CD14-positive monocyte (primary cell): ENCODE results near the gene E2F2. TPM values are rescaled to one million over a fixed set of nuclear protein-coding genes. Genes with fewer than 3 reads are reported as not detected.

Experiments used
- DNase-seq, 3 donors: peaks; one replicate each; pipeline ENCODE4 v3.0.0-alpha.2; 2011 to 2022
- H2AFZ ChIP-seq: 2 replicates; pipeline ENCODE4 v1.6.0; 2012; ENCODE audit warnings: mild to moderate bottlenecking, low read depth, low read length, inconsistent platforms; ENCODE audit not compliant: insufficient read depth, poor library complexity, severe bottlenecking
- H3K27ac ChIP-seq, 2 donors: 1 replicate in 1 of 2; 2 replicates in 1 of 2; pipeline ENCODE4 v1.5.1; 2012 to 2013; ENCODE audit warnings: low read length in 2 of 2, control low read depth in 1 of 2, inconsistent platforms in 1 of 2, low read depth in 1 of 2, mild to moderate bottlenecking in 1 of 2
- H3K27me3 ChIP-seq, 2 donors: one replicate each; pipeline versions ENCODE4 v1.6.0 to v1.6.1; 2011 to 2013; ENCODE audit warnings: low read length in 2 of 2; ENCODE audit not compliant: control insufficient read depth in 2 of 2, insufficient read depth in 2 of 2
- H3K36me3 ChIP-seq, 2 donors: replicated peaks in 1 of 2; 1 replicate in 1 of 2; 2 replicates in 1 of 2; pipeline versions ENCODE4 v1.5.1 to v1.6.1; 2012 to 2013; ENCODE audit warnings: low read length in 2 of 2, control low read depth in 1 of 2, inconsistent platforms in 1 of 2, mild to moderate bottlenecking in 1 of 2; ENCODE audit not compliant: insufficient read depth in 2 of 2, control insufficient read depth in 1 of 2
- H3K4me1 ChIP-seq, 2 donors: 1 replicate in 1 of 2; 2 replicates in 1 of 2; pipeline versions ENCODE4 v1.5.1 to v1.6.1; 2012 to 2013; ENCODE audit warnings: low read length in 2 of 2, control low read depth in 1 of 2, inconsistent platforms in 1 of 2, mild to moderate bottlenecking in 1 of 2, moderate library complexity in 1 of 2; ENCODE audit not compliant: insufficient read depth in 2 of 2, control insufficient read depth in 1 of 2
- H3K4me2 ChIP-seq: replicated peaks from 2 replicates; pipeline ENCODE3; 2012; ENCODE audit warnings: low read length, moderate library complexity, mild to moderate bottlenecking; ENCODE audit not compliant: poor library complexity, severe bottlenecking; ENCODE audit errors: extremely low read depth
- H3K4me3 ChIP-seq, 3 experiments: fragments of 200-600 bp in 1 of 3; sonication (generic) in 1 of 3; replicated peaks in 1 of 3; 1 replicate in 2 of 3; 2 replicates in 1 of 3; pipeline ENCODE4 v1.5.1; 2011 to 2013; ENCODE audit warnings: low read length in 3 of 3, mild to moderate bottlenecking in 3 of 3, control low read depth in 2 of 3, low read depth in 2 of 3, inconsistent platforms in 1 of 3, moderate library complexity in 1 of 3
- H3K79me2 ChIP-seq: 2 replicates; pipeline ENCODE4 v1.6.0; 2012; ENCODE audit warnings: mild to moderate bottlenecking, control low read depth, inconsistent platforms, low read length, moderate library complexity; ENCODE audit not compliant: insufficient read depth
- H3K9ac ChIP-seq: 2 replicates; pipeline ENCODE4 v1.6.0; 2017; ENCODE audit warnings: low read length, mild to moderate bottlenecking; ENCODE audit not compliant: insufficient read depth, poor library complexity, severe bottlenecking
- H3K9me3 ChIP-seq, 2 donors: replicated peaks in 1 of 2; 1 replicate in 1 of 2; 2 replicates in 1 of 2; pipeline versions ENCODE4 v1.5.1 to v1.6.1; 2012 to 2013; ENCODE audit warnings: low read length in 2 of 2, control low read depth in 1 of 2; ENCODE audit not compliant: control insufficient read depth in 1 of 2, insufficient read depth in 1 of 2
- H4K20me1 ChIP-seq: 2 replicates; pipeline ENCODE4 v1.6.0; 2012; ENCODE audit warnings: mild to moderate bottlenecking, low read length, control low read depth, moderate library complexity; ENCODE audit not compliant: insufficient read depth
- H3K27ac Mint-ChIP-seq, 7 donors: one replicate each; pipeline ENCODE4 v1.8.0; 2020; ENCODE audit warnings: mild to moderate bottlenecking in 7 of 7, mixed read lengths in 7 of 7, moderate library complexity in 6 of 7, inconsistent platforms in 2 of 7
- H3K27me3 Mint-ChIP-seq, 3 donors: one replicate each; pipeline ENCODE4 v1.8.0; 2021 to 2022; ENCODE audit warnings: low read depth in 3 of 3, mild to moderate bottlenecking in 3 of 3, mixed read lengths in 3 of 3, moderate library complexity in 3 of 3, inconsistent platforms in 1 of 3
- H3K36me3 Mint-ChIP-seq, 2 donors: one replicate each; pipeline ENCODE4 v1.8.0; 2020; ENCODE audit warnings: mixed read lengths in 2 of 2, inconsistent platforms in 1 of 2, mild to moderate bottlenecking in 1 of 2
- H3K4me1 Mint-ChIP-seq: one replicate; pipeline ENCODE4 v1.8.0; 2020; ENCODE audit warnings: mild to moderate bottlenecking, mixed read lengths
- H3K4me3 Mint-ChIP-seq, 2 donors: one replicate each; pipeline ENCODE4 v1.8.0; 2020; ENCODE audit warnings: mild to moderate bottlenecking in 2 of 2, mixed read lengths in 2 of 2, moderate library complexity in 1 of 2
- H3K9me3 Mint-ChIP-seq, 7 donors: one replicate each; pipeline ENCODE4 v1.8.0; 2020 to 2022; ENCODE audit warnings: mixed read lengths in 7 of 7, mild to moderate bottlenecking in 6 of 7, moderate library complexity in 6 of 7, inconsistent platforms in 2 of 7
- CTCF ChIP-seq: fragments of 200-600 bp; IDR thresholded peaks from one replicate; pipeline ENCODE4 v1.8.0; 2022; ENCODE audit warnings: antibody characterized with exemption, mild to moderate bottlenecking
- WGBS: methylation state at CpG from one replicate; pipeline ENCODE4 v1.1.5; 2013; ENCODE audit warnings: missing lambda C conversion rate; ENCODE audit not compliant: insufficient coverage; 5-methylcytosine and 5-hydroxymethylcytosine counted together
- intact Hi-C, 2 donors: fragments of 100-400 bp; cut with micrococcal nuclease; formaldehyde crosslinking; loops; one replicate each; pipeline versions ENCODE4 v1.15.0 to v1.15.1; 2023
- polyA plus RNA-seq, 3 donors: library from polyadenylated mRNA; depleted of rRNA in 1 of 3; unstranded in 2 of 3; stranded (reverse) in 1 of 3; fragments of 300-500 nt in 2 of 3; fragments of >200 nt in 1 of 3; fragmentation: Illumina TruSeq in 2 of 3; gene quantifications; 1 replicate in 2 of 3; 2 replicates in 1 of 3; pipeline ENCODE4 v1.2.3, GENCODE V29; 2012 to 2021

Gene E2F2
- polyA plus RNA-seq, 3 donors: 0.24 to 4.7 (median 1.8) TPM

- H3K4me3 Mint-ChIP-seq: no peak overlapping the region
- TF ChIP-seq CTCF: no peak
- Histone ChIP-seq H3K4me2 (no peak overlapping the region), H3K9ac (no peak overlapping the region), H3K4me3 (no peak overlapping the region), H3K36me3 (no peaks in the 10 kb centered on the region), H3K27ac (no peak overlapping the region), H3K9me3 (no peaks in the 10 kb centered on the region), H3K79me2 (no peaks in the 10 kb centered on the region), H4K20me1 (no peaks in the 10 kb centered on the region), H3K27me3 (peaks cover 1 to 13% of the 10 kb centered on the region in 2 donors), H2AFZ (no peak overlapping the region), H3K4me1 (no peaks in the 10 kb centered on the region)
- intact Hi-C loops: no loop called here
- peaks cover 0 to 2% (median 0%) of the 10 kb centered on the region in 7 donors for H3K9me3 Mint-ChIP-seq
- WGBS: no CpG with 5 or more reads among the region's 8 CpGs
- no peak for DNase-seq
- H3K27ac Mint-ChIP-seq: no peak overlapping the region
- peaks cover 16 to 31% (median 24%) of the 10 kb centered on the region in 3 donors for H3K27me3 Mint-ChIP-seq
- H3K36me3 Mint-ChIP-seq: no peaks in the 10 kb centered on the region
- no peaks in the 10 kb centered on the region for H3K4me1 Mint-ChIP-seq
Observed at GRCh38 chr1:23546897-23547584, 16.0 kb upstream of the E2F2 start.

- H3K4me2 ChIP-seq: no peak overlapping the region
- H3K4me3 ChIP-seq: no peak overlapping the region
- H2AFZ ChIP-seq: no peak overlapping the region
- no peak overlapping the region for H3K4me3 Mint-ChIP-seq
- H3K4me1 ChIP-seq: no peaks in the 10 kb centered on the region
- WGBS: 88% methylated on average over 7 of the region's 9 CpGs
- intact Hi-C loops: loop anchor here in 1 of 2 donors (2.0 kb wide), 1 partner anchor 91 kb away; no protein-coding TSS in a partner anchor
- H3K36me3 ChIP-seq: no peaks in the 10 kb centered on the region
- no peak for TF ChIP-seq CTCF
- H3K27me3 Mint-ChIP-seq: peaks cover 11 to 33% (median 20%) of the 10 kb centered on the region in 3 donors
- H3K9ac ChIP-seq: no peak overlapping the region
- no peaks in the 10 kb centered on the region for H3K79me2 ChIP-seq
- peaks cover 0 to 2% (median 0%) of the 10 kb centered on the region in 7 donors for H3K9me3 Mint-ChIP-seq
- H3K36me3 Mint-ChIP-seq: no peaks in the 10 kb centered on the region
- H3K4me1 Mint-ChIP-seq: no peaks in the 10 kb centered on the region
- H3K27me3 ChIP-seq: peaks cover 0 to 6% of the 10 kb centered on the region in 2 donors
- H4K20me1 ChIP-seq: no peaks in the 10 kb centered on the region
- H3K27ac ChIP-seq: no peak overlapping the region
- no peaks in the 10 kb centered on the region for H3K9me3 ChIP-seq
- no peak for DNase-seq
- H3K27ac Mint-ChIP-seq: no peak overlapping the region
Observed at GRCh38 chr1:23545851-23546250, 14.8 kb upstream of the E2F2 start.
